Neural cell (in vitro differentiated cells): ENCODE results near the gene ESRRB.

Experiments used
- CTCF ChIP-seq: fragments of 450-650 bp; IDR thresholded peaks from 2 replicates; pipeline ENCODE4 v1.5.1; 2014; ENCODE audit warnings: antibody characterized with exemption, mild to moderate bottlenecking, moderate library complexity; ENCODE audit not compliant: poor library complexity, severe bottlenecking
- EZH2 ChIP-seq: fragments of 200-600, 300-800 bp; shearing (Covaris generic), sonication (generic); IDR thresholded peaks from 2 replicates; pipeline ENCODE4 v1.6.1; 2014; ENCODE audit warnings: antibody characterized with exemption, low read length, borderline replicate concordance, mild to moderate bottlenecking; ENCODE audit not compliant: insufficient read depth, poor library complexity, severe bottlenecking
- POLR2AphosphoS5 ChIP-seq: IDR thresholded peaks from 2 replicates; pipeline ENCODE4 v1.6.1; 2012
- RAD21 ChIP-seq: fragments of 450-650 bp; conservative IDR thresholded peaks from 2 replicates; pipeline ENCODE4 v1.6.1; 2014; ENCODE audit warnings: antibody characterized with exemption, mild to moderate bottlenecking, moderate library complexity
- TAF1 ChIP-seq: IDR thresholded peaks from 2 replicates; pipeline ENCODE4 v1.6.1; 2012; ENCODE audit warnings: low read depth

GRCh38 chr14:76428611-76429010 is 52.7 kb downstream of the ESRRB start:
- TF ChIP-seq EZH2 (no peak), POLR2AphosphoS5 (no peak), CTCF (no peak), RAD21 (no peak), TAF1 (no peak)
